ENCODE results near the gene NRP1.

NRP1 gene

DNA sequence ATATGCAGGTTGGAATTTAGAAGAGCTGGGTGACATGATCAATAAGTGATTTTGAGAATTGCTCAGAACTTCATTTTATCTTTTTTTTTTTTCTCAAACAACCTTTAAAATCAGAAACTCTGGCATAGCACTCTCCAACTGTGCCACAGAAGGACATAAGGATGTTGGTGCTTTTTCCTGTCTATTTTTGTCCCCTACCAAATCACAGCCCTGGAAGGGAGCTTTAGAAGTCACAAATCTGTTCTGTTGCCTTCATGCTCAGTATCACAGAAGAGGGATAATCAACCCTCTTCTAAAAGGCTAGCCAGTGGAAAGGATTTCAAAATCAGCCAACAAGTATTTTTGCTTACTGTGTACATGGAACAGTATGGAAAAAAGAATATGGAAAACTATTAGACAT is 14.8 kb upstream of the NRP1 start:
- no peak for DNase-seq (ENCODE audit: low spot score)

- DNase-seq (ENCODE audit: low spot score): no peak
Measured at GRCh38 chr10:33347211-33347610, 12.7 kb upstream of the NRP1 start.

GRCh38 chr10:33345236-33345635 is 10.8 kb upstream of the NRP1 start:
- no peak for DNase-seq (ENCODE audit: low spot score)

GRCh38 chr10:33344676-33345075 is 10.2 kb upstream of the NRP1 start:
- no peak for DNase-seq (ENCODE audit: low spot score)

- DNase-seq (ENCODE audit: low spot score): no peak
Measured at GRCh38 chr10:33341637-33342036, 7.2 kb upstream of the NRP1 start.

DNA sequence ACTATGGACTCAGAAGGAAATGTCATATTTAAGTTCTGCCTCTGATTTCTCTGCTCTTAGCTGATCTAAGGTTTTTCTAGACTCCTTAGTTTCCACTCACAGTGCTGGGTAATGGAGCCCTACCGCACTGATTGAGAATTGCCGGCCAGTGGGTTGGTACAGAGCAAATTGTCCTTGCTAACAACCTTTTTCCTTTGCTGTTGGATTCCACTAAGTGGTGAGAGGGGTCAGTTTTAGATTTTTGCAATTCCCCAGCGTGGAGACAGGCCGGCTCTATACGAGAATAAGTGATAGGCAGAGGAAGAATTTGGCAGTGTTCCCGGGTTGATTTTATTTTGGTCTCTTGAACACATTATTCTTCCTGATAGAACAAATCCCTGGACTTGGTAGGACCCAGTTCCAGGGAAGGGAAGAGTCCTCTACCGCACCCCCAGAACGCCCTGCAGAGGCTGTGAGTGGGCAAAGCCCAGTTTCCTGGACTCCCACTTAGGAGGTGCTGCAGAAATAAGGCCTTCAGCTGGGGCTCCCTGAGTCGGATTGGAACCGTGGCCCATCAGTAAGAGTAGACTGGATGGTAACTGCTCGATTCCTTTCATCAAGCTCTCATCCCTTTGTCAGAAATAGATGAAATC is 3.0 kb upstream of the NRP1 start:
- no peak for DNase-seq (ENCODE audit: low spot score)

GRCh38 chr10:33336582-33337325 is 2.3 kb upstream of the NRP1 start:
- no peak for DNase-seq (ENCODE audit: low spot score)

DNA sequence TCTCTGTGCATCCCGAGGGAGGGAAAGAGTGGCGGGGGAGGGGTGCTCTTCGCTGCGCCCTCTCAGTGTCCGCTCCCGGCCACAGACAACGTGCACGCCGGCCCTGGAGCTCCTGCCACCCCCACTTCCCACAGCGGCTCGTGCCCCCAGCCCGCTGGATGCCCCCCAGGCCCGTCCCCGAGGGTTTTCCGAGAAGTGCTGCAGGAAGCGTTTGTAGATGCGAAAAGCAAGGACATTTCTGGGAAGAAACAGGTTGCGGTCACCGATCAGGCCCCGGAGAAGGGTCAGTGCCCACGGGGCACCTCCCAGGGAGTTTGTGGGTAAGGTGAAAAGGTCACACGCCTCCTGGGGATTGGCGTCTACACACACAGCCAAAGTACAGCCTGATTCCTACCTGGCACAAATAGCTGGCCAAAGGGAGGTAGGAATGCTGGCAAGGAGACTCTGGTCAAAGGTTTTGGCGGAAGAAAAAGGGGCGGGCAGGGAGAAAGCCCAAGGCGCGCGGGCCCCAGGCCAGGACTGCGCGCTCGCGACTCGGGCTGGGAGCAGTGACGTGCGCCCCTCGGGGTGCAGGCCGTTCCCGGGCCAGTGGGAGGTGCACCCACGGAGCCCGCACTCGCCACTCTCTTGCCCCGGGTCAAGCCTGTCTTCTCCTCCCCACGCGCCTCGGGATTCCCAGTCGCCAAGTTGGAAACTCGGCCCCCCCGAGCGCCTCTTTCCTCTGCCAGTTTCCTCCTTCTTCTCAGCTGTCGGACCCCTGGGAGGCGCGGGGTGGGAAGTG is 1.5 kb upstream of the NRP1 start:
- DNase-seq (ENCODE audit: low spot score): no peak

GRCh38 chr10:33335551-33335800 is 1.0 kb upstream of the NRP1 start:
- no peak for DNase-seq (ENCODE audit: low spot score)

GRCh38 chr10:33334805-33335550 is 511 bp upstream of the NRP1 start:
- no peak for DNase-seq (ENCODE audit: low spot score)

- DNase-seq (ENCODE audit: low spot score): no peak
Measured at GRCh38 chr10:33333260-33334101, 986 bp downstream of the NRP1 start.

DNA sequence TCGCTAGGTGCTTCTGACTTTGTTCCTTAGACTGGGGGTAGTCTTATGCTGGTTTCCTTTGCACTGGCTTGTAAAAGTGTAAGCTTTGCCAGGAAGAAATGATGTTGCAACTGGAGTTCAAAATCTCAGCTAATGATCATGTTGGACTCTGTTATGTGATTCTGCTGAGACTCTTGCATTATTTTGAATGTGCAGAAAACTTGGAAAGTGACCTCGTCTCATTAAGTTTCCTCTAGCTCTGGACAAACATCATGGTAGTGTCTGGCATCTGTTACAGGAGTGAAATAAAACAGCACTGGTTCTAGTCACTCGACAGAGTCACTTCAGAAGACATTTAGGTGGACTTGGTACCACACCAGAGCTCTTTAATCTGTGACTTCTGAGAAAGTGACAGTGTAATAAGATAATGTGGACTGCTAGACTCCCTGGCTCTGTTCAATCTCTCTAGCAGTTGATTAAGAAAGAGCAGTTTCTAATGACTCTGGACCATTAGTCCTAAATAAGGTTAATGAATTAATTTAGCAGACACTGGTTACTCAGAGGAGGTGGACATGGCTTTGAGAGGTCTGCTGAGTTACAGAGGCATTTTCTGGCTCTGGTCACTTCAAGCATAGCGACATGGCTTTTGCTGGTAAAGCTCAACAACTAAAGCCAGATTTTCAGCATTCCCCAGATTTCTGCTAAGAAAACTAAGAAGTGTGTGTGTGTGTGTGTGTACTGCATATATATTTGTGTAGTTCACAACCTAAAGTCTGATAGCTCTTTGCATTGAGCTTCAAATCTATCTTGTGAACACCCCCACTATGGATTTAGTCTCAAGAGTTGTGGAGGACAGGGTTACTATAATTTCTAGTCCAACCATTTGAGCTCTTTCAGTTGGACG is 2.0 kb downstream of the NRP1 start:
- DNase-seq (ENCODE audit: low spot score): no peak

DNA sequence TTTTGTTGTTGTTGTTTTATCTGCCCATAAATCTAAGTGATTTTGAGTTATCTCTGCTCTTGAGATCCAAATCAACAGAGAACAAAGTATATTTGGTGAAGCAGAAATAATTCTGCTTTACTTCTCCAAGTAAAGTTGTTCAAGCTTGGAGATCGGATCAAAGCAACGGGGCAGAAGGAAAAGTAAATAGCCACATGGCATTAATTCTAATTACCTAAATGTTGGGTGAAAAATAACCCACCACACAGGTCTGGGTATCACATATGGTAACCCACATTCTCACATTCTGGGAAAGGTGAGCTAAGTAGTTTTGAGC is 3.1 kb downstream of the NRP1 start:
- DNase-seq (ENCODE audit: low spot score): no peak

- no peak for DNase-seq (ENCODE audit: low spot score)
Measured at GRCh38 chr10:33330543-33331378, 3.7 kb downstream of the NRP1 start.

DNA sequence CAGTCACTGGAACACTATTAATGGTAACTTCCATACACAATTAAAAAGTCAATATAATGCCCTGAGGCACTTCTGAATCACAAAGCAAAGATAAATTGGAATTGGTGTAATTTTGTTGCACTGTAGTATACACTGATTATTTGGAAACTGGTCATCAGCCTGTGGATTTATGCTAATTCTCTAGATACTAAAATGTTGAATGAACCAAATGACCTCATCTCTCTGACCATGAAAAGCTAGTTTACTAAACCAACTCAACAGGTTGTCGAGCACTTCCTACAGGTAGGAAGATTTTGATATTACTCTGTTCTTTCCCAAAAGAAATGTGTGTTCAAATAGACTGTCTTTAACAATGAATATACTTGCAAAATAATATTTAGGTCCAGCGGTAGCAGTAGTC is 5.3 kb downstream of the NRP1 start:
- DNase-seq (ENCODE audit: low spot score): no peak

DNA sequence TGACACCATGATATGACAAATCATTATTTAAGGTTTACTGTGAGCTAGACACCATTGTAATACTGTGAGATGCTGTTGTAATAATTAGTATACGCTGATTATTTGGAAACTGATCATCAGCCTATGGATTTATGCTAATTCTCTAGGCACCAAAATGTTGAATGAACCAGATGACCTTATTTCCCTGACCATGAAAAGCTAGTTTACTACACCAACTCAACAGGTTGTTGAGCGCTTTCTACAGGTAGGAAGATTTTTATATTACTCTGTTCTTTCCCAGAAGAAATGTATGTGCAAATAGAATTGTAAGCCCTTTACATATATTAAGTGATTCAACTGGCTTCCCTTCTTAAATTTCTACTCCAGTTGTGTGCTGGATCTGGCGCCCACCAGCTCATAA is 6.2 kb downstream of the NRP1 start:
- no peak for DNase-seq (ENCODE audit: low spot score)

GRCh38 chr10:33327751-33328150 is 6.7 kb downstream of the NRP1 start:
- peak; percentile 32 for DNase-seq (ENCODE audit: low spot score)

DNA sequence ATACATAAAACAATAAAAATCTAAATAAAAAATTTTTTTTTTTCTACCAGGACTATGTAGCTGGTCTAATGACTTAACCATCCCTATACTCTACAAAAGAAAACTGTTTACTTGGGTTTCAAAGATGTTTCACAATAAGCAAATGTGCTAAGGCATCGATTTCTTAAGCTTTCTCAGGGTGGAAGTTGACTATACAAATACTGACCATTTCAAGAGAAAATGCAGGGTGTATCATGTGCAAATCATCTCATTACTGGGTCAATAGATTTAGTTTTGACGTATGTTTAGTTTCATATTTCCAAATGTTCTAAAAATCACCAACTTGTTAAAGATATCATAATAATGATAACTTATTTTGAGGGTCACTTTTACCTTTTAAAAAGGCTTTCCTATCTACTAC is 7.5 kb downstream of the NRP1 start:
- no peak for DNase-seq (ENCODE audit: low spot score)

- DNase-seq (ENCODE audit: low spot score): no peak
Measured at GRCh38 chr10:33325929-33326328, 8.5 kb downstream of the NRP1 start.

DNA sequence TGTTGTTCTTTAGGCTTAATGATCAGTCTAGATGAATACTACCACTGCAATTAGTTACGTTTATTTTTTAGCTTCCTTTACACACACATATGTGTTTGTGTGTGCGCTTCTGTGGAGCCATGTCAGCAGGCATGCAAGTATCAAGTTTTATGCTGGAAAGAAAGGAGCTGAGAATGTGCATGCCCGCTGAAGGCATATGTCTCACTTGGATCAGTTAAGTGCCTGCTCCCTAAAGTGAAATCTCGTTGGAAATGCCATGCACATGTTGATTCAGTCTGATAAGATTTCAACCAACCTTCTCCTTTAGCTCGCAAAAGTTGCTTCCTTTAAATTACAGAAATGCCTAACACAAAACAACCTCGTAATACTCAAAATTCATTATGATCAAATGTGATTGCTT is 10.7 kb downstream of the NRP1 start:
- DNase-seq (ENCODE audit: low spot score): no peak
